Chondrocyte (in vitro differentiated cells): ENCODE results near the gene TXNRD2. TPM values are rescaled to one million over a fixed set of nuclear protein-coding genes. Genes with fewer than 3 reads are reported as not detected.
A peak's percentile ranks its signal among the peaks of the same experiment; 100 is the strongest.

ENCODE experiments used
- DNase-seq: peaks from one replicate; pipeline ENCODE4 v3.0.0; 2021; ENCODE audit warnings: mixed read lengths, low spot score
- H3K27ac Mint-ChIP-seq: one replicate; pipeline ENCODE4 v1.8.0; 2021; ENCODE audit warnings: mild to moderate bottlenecking, moderate library complexity, mixed read lengths; ENCODE audit not compliant: unreplicated experiment
- H3K27me3 Mint-ChIP-seq: 2 replicates; pipeline ENCODE4 v1.8.0; 2021; ENCODE audit warnings: low read depth, mixed read lengths
- H3K36me3 Mint-ChIP-seq: 2 replicates; pipeline ENCODE4 v1.8.0; 2021; ENCODE audit warnings: low read depth, mixed read lengths
- H3K4me1 Mint-ChIP-seq: 2 replicates; pipeline ENCODE4 v1.8.0; 2021; ENCODE audit warnings: low read depth, mild to moderate bottlenecking, mixed read lengths
- H3K4me3 Mint-ChIP-seq: one replicate; pipeline ENCODE4 v1.8.0; 2021; ENCODE audit warnings: mild to moderate bottlenecking, moderate library complexity, mixed read lengths; ENCODE audit not compliant: unreplicated experiment
- H3K9me3 Mint-ChIP-seq: 2 replicates; pipeline ENCODE4 v1.8.0; 2021; ENCODE audit warnings: low read depth, mixed read lengths
- total RNA-seq: library from RNA; stranded (reverse); gene quantifications from 3 replicates; pipeline ENCODE4 v1.2.1, GENCODE V29; 2021
- TF ChIP-seq, protein P1 (sequence below): fragments of 200-600 bp; sonication (generic); IDR thresholded peaks from 2 replicates; pipeline ENCODE4 v1.5.0; 2021; ENCODE audit warnings: antibody characterized with exemption, mild to moderate bottlenecking, moderate library complexity

TXNRD2 gene
- total RNA-seq, 1 donor from 2014 or later = 14.1 TPM

DNA sequence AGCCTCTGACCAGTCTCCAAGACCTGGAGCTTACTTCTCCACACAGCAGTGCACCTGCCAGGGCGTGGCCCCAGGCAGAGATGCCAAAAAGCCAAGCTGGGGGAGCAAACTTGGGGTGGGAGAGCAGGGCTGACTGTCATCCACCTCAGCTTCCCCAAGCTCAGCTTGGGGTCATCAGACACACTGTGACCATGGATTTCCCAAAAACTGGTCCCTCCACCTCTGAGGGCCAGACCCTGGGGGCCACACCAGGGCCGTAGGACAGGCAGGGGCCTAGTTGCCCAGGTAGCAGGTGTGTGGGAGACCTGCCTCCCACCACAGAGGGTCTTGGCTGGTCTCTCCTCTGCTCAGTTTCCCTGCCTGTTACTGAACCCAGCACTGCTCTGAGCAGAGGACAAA lies 44.4 kb upstream of the TXNRD2 start:
- no peak overlapping the region for H3K27ac Mint-ChIP-seq
- DNase-seq = peak; percentile 61
- H3K4me3 Mint-ChIP-seq = peak overlapping the region; percentile 69
- H3K4me1 Mint-ChIP-seq = peaks cover 34% of the 10 kb centered on the region
- TF ChIP-seq, protein P1, sequence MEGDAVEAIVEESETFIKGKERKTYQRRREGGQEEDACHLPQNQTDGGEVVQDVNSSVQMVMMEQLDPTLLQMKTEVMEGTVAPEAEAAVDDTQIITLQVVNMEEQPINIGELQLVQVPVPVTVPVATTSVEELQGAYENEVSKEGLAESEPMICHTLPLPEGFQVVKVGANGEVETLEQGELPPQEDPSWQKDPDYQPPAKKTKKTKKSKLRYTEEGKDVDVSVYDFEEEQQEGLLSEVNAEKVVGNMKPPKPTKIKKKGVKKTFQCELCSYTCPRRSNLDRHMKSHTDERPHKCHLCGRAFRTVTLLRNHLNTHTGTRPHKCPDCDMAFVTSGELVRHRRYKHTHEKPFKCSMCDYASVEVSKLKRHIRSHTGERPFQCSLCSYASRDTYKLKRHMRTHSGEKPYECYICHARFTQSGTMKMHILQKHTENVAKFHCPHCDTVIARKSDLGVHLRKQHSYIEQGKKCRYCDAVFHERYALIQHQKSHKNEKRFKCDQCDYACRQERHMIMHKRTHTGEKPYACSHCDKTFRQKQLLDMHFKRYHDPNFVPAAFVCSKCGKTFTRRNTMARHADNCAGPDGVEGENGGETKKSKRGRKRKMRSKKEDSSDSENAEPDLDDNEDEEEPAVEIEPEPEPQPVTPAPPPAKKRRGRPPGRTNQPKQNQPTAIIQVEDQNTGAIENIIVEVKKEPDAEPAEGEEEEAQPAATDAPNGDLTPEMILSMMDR = no peak
- no peaks in the 10 kb centered on the region for H3K9me3 Mint-ChIP-seq
- H3K27me3 Mint-ChIP-seq = no peaks in the 10 kb centered on the region
- H3K36me3 Mint-ChIP-seq = no peaks in the 10 kb centered on the region

DNA sequence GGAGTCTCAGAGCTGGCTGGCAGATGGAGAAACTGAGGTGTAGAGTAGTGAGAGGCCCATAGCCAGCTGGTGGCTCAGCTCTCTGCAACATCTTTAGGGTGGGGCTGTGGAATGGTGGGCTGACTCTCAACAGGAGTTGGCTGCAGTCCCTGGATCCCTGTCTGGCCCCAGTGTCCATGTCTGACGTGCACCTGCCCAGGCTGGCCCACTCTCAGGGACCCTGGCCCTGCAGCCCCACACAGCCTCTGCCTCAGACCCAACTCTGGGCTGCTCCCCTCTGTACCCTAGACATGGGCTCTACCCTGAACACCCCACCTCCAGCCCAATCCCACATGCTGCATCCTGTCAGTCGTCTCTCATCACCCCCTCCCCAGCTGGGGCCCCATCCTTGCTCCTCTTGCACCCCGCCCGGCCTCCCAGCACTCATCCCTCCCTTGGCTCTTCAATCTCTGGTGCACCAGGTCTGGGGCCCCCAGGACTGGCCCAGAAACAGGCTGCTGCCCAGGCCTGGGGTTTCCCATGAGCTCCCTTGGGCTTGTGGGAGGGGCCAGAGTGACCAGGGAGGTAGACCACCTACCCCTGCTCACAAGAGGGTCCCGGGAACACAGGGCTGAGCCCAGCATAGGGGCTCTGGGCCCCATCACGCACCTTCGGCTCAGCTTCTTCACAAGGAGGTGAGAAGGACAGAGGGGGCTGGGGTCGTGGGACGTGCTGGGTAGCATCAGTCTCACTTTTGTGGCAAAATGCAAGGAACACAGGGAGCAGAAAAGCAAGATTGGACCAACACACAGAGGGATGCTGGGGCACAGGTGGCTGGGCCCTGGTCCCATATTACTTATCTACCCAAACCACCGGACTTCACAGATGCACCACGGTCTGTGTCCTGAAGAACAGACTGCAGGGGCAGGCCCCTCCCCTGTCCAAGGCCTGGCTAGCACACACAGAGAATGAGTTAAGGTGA lies 43.5 kb upstream of the TXNRD2 start:
- Mint-ChIP-seq H3K27ac (peak overlapping the region; percentile 41), H3K4me3 (peak overlapping the region; percentile 41), H3K36me3 (peaks cover 4% of the 10 kb centered on the region), H3K4me1 (peaks cover 29% of the 10 kb centered on the region), H3K27me3 (no peaks in the 10 kb centered on the region), H3K9me3 (no peaks in the 10 kb centered on the region)
- peak; percentile 82 for DNase-seq
- TF ChIP-seq, protein P1 = no peak

DNA sequence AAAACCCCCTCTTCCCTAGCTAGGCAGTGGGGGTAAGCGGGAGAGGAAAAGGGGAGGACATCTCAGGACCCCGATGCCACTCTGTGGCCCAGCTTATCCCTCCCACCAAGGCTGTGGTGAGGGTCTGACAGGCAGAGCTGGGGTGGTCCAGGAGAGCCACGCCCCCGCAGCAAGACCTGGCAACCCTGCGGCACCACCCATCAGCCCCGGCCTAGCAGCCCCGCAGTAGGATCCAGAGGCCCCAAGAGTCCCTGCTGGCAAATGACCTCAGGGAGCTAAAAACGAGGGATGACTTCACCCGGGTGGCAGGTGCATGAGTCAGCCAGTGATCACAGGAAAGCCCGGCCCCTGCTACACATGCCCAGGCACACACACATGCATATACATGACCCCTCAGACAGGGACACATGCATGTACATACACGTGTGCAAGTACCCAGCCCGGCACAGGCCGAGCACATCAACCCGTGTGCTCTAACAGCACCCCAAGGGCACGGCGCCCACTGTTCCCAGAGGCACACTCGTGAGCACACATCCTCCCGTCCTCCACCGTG lies 42.7 kb upstream of the TXNRD2 start:
- DNase-seq = peak; percentile 89
- peak overlapping the region; percentile 31 for H3K4me3 Mint-ChIP-seq
- no peaks in the 10 kb centered on the region for H3K9me3 Mint-ChIP-seq
- peaks cover 4% of the 10 kb centered on the region for H3K36me3 Mint-ChIP-seq
- H3K27ac Mint-ChIP-seq = no peak overlapping the region
- no peaks in the 10 kb centered on the region for H3K27me3 Mint-ChIP-seq
- peaks cover 29% of the 10 kb centered on the region for H3K4me1 Mint-ChIP-seq
- TF ChIP-seq, protein P1 = no peak

- peaks cover 29% of the 10 kb centered on the region for H3K4me1 Mint-ChIP-seq
- H3K4me3 Mint-ChIP-seq = no peak overlapping the region
- peak overlapping the region; percentile 59 for H3K27ac Mint-ChIP-seq
- TF ChIP-seq, protein P1 = no peak
- peak; percentile 65 for DNase-seq
- H3K9me3 Mint-ChIP-seq = no peaks in the 10 kb centered on the region
- H3K27me3 Mint-ChIP-seq = no peaks in the 10 kb centered on the region
- peaks cover 6% of the 10 kb centered on the region for H3K36me3 Mint-ChIP-seq
These were observed 42.1 kb upstream of the TXNRD2 start for GRCh38 chr22:19983741-19984140.

- H3K9me3 Mint-ChIP-seq = no peaks in the 10 kb centered on the region
- DNase-seq = peak; percentile 88
- H3K4me3 Mint-ChIP-seq = no peak overlapping the region
- TF ChIP-seq, protein P1 = no peak
- peaks cover 6% of the 10 kb centered on the region for H3K36me3 Mint-ChIP-seq
- H3K27ac Mint-ChIP-seq = no peak overlapping the region
- peaks cover 29% of the 10 kb centered on the region for H3K4me1 Mint-ChIP-seq
- no peaks in the 10 kb centered on the region for H3K27me3 Mint-ChIP-seq
These were observed 41.5 kb upstream of the TXNRD2 start for GRCh38 chr22:19982991-19983578.
